Stimulated activated CD8-positive, alpha-beta memory T cell treated with anti-CD3 and anti-CD28 coated beads, Interleukin-7, amount 100 ng/mL, for 4 hours (primary cell): ENCODE results near the gene TNIP2.

Experiments
- DNase-seq, 2 donors: peaks; one replicate each; pipeline ENCODE4 v3.0.0-alpha.2; 2020; ENCODE audit warnings: low read depth in 2 of 2

TNIP2 gene

GRCh38 chr4:2721586-2721985 is 34.5 kb downstream of the TNIP2 start:
- no peak for DNase-seq

GRCh38 chr4:2716236-2716635 is 39.9 kb downstream of the TNIP2 start:
- DNase-seq: no peak

GRCh38 chr4:2715426-2715825 is 40.7 kb downstream of the TNIP2 start:
- no peak for DNase-seq

- no peak for DNase-seq
Observed at GRCh38 chr4:2714918-2715317, 41.2 kb downstream of the TNIP2 start.

GRCh38 chr4:2714061-2714770 is 41.9 kb downstream of the TNIP2 start:
- peak; percentile 16 to 24 for DNase-seq

GRCh38 chr4:2713337-2713736 is 42.8 kb downstream of the TNIP2 start:
- no peak for DNase-seq

- DNase-seq: no peak
Observed at GRCh38 chr4:2712261-2712842, 43.8 kb downstream of the TNIP2 start.

GRCh38 chr4:2702770-2703169 is 53.4 kb downstream of the TNIP2 start:
- DNase-seq: no peak

GRCh38 chr4:2702361-2702760 is 53.8 kb downstream of the TNIP2 start:
- no peak for DNase-seq

- DNase-seq: no peak
Observed at GRCh38 chr4:2700031-2700430, 56.1 kb downstream of the TNIP2 start.

- no peak for DNase-seq
Observed at GRCh38 chr4:2699534-2699933, 56.6 kb downstream of the TNIP2 start.

- DNase-seq: no peak
Observed at GRCh38 chr4:2698951-2699505, 57.1 kb downstream of the TNIP2 start.

- no peak for DNase-seq
Observed at GRCh38 chr4:2698504-2698903, 57.6 kb downstream of the TNIP2 start.

GRCh38 chr4:2697995-2698414 is 58.1 kb downstream of the TNIP2 start:
- DNase-seq: no peak

- DNase-seq: no peak
Observed at GRCh38 chr4:2696423-2696822, 59.7 kb downstream of the TNIP2 start.

- DNase-seq: no peak
Observed at GRCh38 chr4:2695346-2696060, 60.6 kb downstream of the TNIP2 start.

GRCh38 chr4:2694691-2695090 is 61.4 kb downstream of the TNIP2 start:
- no peak for DNase-seq

- no peak for DNase-seq
Observed at GRCh38 chr4:2691952-2692435, 64.1 kb downstream of the TNIP2 start.
